ENCODE data around the gene PIGB.
"Not testable (repeated sequence)": the region's sequence is repeated elsewhere in the genome, so short reads cannot be mapped to it uniquely, and the experiment has no call there.

The PIGB gene

DNA sequence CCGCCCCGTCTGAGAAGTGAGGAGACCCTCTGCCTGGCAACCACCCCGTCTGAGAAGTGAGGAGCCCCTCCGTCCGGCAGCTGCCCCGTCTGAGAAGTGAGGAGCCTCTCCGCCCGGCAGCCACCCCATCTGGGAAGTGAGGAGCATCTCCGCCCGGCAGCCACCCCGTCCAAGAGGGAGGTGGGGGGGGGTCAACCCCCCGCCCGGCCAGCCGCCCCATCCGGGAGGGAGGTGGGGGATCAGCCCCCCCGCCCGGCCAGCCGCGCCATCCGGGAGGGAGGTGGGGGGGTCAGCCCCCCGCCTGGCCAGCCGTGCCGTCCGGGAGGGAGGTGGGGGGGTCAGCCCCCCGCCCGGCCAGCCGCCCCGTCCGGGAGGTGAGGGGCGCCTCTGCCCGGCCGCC lies 16.2 kb upstream of the PIGB start:
- DNase-seq: not testable (repeated sequence)

DNA sequence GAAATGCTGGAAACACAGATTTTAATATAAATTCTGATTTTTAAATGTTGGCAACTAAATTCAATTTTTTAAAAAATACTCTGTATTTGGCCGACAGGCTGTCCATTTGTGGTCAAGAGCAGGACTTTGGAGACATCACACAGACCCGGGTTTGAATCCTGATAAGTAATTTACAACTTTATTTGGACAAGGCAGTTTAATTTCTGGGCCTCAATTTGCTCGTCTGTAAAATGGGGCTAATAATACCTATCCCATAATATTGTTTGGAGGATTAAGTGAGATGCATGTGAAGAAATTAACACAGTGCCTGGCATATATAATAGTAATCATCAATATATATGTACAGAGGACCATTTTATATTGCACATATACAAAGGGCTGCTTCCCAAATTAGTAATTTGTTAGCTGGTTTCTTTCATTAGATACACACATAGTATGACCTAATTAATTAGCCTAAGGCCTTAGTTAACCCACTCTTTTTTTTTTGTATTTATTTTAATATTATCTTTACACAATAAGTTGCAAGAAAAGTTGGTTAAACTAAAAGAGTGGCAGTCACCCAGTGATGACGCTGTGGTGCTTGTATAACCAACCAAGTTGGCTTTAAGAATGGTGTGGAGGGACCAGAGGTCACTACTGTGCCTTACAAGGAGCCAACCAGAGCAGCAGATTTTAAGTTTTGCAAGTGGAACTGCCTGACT lies 665 bp downstream of the PIGB start:
- no peak for DNase-seq

DNA sequence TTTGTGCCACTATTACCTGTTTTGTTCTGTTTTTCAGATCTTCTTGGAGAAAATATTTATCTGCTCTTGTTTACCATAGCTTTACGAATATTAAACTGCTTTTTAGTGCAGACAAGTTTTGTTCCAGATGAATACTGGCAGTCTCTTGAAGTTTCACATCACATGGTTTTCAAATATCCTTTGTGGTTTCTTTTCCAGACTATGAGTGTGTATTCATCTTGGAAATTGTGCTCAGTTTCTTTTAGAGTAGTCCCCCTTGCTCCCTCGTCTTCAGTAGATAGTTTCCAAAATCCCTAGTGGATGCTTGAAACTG lies 1.2 kb downstream of the PIGB start:
- no peak for DNase-seq

DNA sequence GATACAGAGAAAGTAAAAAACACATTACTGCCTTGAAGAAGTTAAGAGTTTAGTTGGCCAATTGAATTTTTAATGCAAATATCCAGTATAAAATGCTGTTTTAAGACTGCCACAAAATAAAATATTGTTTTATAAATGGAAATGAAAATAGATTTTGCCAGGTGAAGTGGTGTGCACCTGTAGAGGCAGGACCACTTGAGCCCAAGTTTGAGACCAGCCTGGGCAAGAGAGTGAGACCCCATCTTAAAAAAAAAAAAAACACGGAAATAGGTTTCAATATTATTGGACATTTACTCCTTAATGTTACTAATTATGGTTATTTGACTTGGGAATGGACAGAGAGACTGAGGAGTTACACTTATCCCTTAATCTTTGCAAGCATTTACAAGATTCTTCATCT lies 1.9 kb downstream of the PIGB start:
- DNase-seq: no peak

DNA sequence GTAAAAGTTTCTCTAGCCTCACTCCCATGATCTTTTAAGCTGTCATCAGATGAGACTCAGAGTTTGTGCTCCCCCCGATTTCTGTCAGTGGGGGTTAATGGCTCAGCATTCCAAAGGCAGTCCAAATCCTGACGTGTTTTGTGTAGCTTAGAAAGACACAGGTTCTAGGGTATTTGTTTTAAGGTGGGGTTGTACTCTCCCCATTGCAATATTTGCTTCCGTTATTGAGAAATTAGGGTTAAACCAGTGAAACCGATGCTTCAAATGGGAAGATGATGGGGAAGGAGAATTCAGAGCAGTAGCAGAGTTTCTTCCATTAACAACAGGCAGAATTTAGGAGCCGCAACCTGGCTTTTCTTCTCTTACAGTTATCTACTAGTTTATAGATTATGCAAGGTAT lies 3.4 kb downstream of the PIGB start:
- DNase-seq: no peak

DNA sequence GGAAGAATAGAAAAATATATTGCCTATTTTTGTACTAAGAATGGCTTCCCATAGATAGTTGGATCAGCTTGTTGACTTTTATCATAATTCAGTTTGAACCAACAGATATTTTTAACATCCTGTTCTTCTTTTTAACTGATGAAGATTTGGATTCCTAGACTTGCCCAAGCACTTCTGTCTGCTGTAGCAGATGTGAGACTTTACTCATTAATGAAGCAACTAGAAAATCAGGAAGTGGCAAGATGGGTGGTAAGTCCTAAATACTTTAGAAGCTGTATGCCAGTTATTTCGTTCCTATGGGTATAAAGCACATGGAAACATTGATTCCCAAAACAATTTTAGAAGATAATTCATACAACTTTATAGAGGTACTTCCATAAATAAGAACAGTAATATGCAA lies 8.4 kb downstream of the PIGB start:
- DNase-seq: no peak

DNA sequence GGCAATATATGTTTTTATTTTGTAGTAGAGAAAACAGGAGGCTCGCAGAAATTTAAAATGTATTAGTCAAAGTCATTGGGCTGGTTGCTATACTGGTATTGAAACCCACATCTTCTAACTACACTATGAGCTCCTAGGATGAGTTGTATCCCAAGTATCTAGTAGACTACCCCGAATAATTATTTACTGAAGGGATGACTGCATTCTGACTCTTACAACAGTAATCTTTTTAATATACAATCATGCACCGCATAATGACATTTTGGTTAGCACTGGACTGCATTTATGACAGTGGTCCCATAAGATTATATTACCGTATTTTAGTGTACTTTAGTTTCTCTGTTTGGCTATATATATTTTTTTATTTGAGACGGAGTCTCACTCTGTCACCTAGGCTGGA lies 15.3 kb downstream of the PIGB start:
- no peak for DNase-seq

DNA sequence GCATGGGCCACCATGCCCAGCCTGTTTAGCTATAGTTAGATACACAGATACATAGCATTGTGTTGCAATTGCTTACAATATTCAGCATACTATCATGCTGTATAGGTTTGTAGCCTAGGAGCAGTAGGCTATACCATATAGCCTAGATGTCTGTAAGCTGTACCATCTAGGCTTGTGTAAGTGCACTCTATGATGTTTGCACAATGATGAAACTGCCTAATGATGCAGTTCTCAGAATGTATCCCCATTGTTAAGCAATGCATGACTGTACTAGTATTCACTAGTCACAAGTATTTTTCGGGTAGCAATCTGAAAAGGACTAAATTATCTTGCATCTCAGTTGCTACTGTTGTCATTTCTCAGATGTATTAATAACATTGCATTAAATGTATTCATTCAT lies 16.0 kb downstream of the PIGB start:
- no peak for DNase-seq

DNA sequence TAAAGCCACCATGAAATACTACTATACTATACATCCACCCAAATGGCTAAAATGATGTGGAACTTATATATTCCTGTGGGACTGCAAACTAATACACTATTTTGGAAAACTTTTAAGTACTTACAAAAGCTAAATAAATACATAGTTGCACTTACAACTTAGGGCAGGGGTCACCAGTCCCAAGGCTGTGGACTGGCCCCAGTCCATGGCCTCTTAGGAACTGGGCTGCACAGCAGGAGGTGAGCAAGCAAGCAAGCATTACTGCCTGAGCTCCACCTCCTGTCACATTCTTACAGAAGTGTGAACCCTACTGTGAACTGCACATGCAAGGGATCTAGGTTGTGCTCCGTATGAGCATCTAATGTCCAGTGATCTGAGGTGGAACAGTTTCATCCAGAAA lies 18.1 kb downstream of the PIGB start:
- DNase-seq: no peak

DNA sequence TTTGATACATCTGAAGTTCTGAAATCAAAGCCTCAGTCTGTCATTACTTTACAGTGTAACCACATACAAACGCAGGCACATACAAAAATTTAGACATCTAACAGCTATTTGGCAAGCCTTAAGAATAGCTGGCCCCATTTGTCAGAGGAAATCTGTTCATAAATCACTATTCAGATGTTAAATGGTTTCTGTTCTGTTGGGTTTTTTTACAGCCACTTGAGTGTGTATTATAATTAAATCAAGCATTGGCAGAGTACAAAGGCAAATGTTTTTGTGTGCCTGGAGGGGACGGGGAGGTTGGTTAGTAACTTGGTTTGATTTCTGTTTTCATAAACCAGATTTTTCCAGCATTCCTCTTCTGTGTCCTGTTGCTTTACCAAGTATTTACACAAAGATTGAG lies 24.1 kb downstream of the PIGB start:
- no peak for DNase-seq

DNA sequence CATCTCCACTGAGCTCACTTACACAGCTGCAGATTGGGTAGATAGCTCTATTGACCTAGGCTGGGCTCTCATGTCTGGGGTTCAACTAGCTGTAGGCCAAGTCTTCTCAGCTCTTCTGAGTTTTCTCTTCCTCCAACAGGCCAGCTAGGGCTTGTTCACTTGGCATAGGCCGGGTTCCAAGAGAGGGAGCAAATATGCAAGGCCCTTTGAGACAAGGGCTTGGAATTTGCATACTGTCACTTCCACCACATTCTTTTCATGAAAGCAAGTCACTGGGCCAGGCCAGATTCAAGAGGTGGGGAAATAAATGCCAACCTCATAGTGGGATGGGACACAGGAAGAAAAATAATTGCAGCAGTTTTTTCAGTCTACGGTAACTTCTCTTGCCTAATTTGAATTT lies 25.2 kb downstream of the PIGB start:
- DNase-seq: no peak

DNA sequence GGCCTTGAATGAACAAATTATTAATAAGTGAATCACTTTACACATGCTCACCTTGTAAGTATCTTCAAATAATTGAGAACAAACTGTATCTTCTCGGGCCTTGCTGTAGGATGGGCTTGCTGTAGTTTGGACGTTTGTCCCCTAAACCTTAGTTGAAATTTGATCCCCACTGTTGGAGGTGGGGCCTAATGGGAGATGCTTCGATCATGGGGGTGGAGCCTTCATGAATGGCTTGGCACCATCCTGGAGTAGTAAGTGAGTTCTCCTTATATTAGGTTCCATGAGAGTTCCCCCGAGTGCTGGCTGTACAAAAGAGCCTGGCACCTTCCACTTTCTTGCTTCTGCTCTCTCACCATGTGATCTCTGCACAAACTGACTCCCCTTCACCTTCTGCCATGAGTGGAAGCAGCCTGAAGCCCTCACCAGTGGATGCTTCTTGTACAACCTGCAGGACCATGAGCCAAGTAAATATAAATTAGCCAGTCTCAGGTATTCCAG lies 29.3 kb downstream of the PIGB start:
- no peak for DNase-seq

DNA sequence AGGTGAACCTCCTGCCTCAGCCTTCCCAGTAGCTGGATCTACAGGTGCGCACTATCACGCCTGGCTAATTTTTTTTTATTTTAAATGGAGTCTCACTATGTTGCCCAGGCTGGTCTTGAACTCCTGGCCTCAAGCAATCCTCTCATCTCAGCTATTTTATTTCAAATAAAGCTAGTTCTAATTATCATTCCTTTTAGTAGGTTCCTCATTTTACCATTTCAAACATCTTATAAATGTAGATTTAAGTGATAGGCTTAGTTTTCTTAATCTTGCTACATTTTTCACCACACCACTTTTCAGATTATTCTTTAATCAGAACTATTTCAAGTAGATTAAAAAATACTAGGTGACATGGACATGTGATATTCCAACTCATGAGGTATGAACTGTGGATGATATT lies 30.3 kb downstream of the PIGB start:
- no peak for DNase-seq

DNA sequence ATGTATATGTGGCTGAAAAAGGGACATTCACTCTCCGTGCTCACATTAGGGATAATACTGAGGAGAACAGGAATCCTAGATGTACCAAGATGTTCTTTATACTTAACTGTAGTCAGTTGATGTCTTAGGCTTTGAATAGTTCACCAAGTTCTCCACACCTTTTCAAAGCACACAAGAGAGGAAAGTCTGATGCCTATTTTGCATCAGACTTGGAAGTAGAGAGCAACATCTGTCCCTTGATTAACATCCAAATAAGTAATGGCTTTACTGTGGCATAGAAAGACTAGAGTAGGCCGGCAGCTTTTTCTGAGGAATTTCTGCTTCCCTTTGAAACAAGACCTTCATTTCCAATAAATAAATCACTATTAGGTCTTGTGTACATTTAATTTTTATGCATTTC lies 34.0 kb downstream of the PIGB start:
- no peak for DNase-seq

DNA sequence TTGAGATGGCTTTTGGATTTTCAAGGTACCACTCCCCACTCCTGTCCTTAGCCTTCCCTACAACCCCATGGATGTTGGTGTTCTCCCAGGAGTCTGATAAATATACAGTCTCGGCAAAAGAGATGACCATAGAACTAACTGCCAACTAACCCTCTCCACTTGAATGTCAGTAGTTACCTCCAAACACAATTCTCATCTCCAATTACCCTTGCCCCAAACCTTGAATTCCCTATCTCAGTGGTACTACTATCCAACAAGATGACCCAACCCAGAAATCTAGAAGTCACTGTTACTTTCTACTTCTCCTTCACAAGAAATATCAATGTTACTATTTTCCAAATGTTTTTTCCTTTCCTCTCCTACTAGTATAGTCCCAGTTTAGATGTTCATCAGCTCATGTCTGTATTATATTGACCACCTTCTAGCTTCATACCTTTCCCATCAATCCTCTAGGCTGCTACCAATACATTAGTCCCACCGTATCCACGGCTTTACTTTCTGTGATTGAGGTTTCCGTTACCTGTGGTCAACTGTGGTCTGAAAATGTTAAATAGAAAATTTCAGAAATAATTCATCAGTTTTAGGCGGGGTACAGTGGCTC lies 38.1 kb downstream of the PIGB start:
- DNase-seq: no peak

DNA sequence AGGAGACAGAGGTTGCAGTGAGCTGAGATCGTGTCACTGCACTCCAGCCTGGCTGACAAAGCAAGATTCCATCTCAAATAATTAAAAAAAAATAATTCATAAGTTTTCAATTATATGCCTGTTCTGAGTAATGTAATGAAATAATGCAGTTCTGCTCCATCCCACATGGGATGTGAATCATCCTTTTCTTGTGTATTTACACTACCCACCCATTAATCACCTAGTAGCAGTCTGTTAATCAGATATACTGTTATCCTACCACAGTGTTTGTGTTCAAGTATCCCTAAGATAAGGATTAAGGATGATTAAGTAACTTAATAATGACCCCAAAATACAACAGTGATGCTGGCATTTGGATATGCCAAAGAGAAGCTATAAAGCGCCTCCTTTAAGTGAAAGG lies 38.8 kb downstream of the PIGB start:
- DNase-seq: no peak

DNA sequence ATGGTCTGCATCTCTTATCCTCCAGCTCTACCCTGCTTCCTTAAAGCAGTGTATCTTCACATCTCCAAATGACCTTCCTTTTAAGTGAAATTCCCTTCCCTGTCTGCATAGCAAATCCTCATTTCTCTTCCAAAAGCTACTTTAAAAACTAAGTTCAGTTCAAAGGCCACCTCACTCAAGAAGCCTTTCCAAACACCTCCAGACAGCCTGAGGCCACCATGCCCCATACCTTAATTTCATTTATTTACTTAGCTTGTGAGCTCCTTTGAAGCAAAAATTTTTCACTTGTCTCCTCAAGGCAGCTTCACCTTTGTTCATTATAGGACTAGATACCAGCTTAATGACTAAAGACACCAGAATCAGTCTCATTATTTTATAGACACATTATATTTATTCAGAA lies 39.4 kb downstream of the PIGB start:
- no peak for DNase-seq

DNA sequence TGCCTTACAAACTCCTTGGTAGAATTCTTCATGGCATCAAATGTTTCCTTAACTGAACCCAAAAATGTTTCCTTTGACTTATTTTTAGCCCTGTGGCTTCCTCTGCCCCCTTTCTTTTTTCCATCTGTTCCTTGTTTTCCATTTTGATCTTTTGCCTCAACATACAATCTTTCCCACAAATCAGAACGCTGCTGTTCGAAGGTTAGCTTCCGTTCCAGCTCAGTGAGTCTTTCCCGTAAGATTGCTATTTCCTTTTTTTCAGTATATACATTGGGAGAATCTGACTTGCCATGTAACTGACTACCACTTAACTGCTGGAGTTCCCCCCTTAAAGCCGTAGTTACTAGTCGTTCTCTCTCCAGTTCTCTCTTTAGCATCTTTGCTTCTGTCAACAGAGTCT lies 41.2 kb downstream of the PIGB start:
- DNase-seq: no peak

DNA sequence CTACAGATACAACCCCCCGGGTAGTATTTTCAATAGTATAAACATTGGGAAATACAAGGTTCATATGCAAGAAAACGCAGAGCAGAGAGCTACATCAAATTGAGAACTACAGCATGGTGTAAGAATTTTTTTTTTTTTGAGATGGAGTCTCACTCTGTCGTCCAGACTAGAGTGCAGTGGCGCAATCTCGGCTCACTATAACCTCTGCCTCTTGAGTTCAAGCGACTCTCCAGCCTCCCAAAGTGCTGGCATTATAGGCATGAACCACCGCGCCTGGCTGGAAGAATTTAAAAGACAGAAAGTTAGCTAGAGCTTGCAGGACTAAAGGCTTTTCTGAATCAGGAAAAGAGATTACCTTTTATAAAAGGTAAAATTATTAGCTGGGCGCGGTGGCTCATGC lies 42.0 kb downstream of the PIGB start:
- no peak for DNase-seq

DNA sequence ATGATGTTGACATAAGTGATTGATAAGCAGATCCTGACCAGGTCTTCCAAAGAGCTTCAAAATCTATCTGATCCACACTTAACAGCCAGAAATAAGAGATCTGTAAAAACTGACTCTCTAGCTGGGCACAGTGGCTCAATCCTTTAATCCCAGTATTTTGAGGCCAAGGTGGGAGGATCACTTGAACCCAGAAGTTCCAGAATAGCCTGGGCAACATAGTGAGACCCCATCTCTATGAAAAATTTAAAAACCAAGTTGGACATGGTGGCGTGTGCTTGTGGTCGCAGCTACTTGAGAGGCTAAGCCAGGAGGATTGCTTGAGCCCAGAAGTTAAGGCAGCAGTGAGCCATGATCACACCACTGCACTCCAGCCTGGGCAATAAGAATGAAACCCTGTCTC lies 43.6 kb downstream of the PIGB start:
- no peak for DNase-seq

DNA sequence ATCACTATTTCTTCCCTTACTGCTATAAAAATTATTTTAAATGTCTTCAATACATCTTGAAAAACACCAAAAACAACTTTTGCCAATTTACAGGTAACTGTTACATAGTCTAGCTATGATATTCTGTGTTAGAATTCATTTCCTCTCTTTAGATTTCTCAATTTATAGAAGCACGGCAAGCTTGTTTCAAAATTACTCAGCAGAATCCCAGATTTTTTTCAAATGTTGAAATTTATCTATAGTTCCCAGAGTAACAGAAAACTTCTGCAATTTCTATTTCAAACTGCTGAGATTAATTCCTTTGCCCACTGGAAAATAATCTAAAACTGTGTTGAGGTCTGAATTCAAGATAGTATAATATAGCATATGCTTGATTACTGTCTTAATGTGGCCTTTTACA lies 48.0 kb downstream of the PIGB start:
- no peak for DNase-seq

DNA sequence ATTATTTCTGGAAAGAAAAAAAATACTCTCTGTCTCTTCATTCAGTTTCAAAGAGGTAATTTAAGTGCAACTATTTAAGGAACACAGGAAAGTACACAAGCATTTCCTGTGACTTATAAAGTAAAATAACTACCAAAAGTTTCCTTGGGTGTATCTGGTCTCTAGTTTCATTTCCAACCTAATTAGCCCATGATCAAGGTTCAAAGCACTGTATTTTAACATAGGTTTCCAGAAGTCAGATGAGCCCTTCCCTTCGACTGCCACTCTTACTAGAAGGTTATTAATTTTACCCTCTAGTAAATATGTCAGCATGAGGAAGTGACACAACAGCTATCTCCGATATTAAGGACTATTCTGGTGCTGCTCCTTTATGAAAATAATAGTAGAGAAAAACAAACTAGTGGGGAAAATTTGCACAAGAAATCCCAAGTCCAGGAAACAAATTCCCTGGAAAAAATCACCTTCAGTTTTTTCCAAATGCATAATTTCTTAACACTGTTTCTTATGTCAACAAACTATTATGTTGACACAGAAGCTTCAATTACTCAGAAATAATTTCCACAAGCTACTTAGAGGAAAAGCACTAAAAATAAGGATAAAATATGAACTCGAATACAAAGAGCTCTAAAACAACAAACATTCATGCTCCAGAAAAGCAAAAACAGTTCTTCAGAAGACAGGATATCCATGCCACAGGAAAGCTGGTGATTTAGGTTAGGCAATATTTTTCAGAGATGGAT lies 53.8 kb downstream of the PIGB start:
- DNase-seq: no peak

DNA sequence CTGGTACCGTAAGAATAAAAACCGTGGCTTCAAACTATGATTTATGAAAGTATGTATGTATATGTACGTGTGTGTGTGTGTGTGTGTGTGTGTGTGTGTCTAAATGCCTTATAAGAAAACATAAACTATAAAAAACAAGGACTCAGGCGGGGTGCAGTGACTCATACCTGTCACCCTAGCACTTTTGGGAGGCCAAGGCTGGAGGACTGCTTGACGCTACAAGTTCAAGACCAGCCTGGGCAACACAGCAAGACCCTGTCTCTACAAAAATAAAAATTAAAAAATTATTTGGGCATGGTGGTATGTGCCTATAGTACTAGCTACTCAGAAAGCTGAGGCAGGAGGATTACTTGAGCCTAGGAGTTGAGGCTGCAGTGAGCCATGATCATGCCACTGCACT lies 60.1 kb downstream of the PIGB start:
- no peak for DNase-seq

DNA sequence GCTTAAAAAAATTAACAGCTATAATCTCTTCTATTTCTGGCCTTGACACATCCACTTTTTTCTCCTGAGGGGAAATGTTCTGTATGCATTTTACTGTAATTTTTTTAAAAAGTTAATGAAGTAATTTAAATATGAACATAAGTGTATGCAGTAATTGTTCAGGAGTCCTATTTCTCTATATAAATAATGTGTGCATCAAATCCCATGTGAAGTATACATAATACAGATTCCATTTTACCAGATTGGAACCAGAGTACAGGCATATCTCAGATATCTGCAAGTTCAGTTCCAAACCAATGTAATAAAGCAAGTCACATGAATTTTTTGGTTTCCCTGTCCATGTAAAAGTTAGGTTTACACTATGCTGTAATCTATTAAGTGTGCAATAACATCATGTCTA lies 62.6 kb downstream of the PIGB start:
- no peak for DNase-seq

DNA sequence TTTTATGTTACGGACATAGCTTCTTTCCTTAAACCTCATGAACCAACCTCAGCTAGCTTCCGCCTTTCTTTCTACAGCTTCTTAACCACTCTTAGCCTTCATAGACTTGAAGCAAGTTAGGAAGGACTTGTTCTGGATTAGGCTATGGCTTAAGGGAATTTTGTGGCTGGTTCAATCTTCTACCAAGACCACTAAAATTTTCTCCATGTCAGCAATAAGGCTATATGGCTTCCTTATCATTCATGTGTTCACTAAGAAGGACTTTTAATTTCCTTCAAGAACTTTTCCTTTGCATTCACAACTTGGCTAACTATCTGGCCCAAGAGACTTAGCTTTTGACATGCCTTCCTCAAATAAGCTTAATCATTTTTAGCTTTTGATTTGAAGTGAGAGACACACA lies 64.7 kb downstream of the PIGB start:
- DNase-seq: no peak

Data from effector CD4-positive, alpha-beta T cell (primary cell).